Mesendoderm (in vitro differentiated cells): Measurements from ENCODE around the gene DSE.

Experiments
- DNase-seq: peaks from one replicate; pipeline ENCODE4 v3.0.0; 2013
- H2AK5ac ChIP-seq: 2 replicates; pipeline ENCODE4 v1.6.1; 2013; ENCODE audit warnings: low read length, inconsistent platforms
- H2BK120ac ChIP-seq: 2 replicates; pipeline ENCODE4 v1.6.1; 2013; ENCODE audit warnings: low read depth, mild to moderate bottlenecking, low read length, moderate library complexity, mixed read lengths
- H2BK15ac ChIP-seq: replicated peaks from 2 replicates; pipeline ENCODE4 v1.6.1; 2013; ENCODE audit warnings: low read depth, mild to moderate bottlenecking, moderate library complexity
- H2BK5ac ChIP-seq: 2 replicates; pipeline ENCODE4 v1.6.1; 2013; ENCODE audit warnings: low read length, inconsistent platforms
- H3K18ac ChIP-seq: 2 replicates; pipeline ENCODE4 v1.6.1; 2013; ENCODE audit warnings: mild to moderate bottlenecking, low read length, mixed read lengths
- H3K23ac ChIP-seq: one replicate; pipeline ENCODE4 v1.6.1; 2013; ENCODE audit warnings: low read length
- H3K27ac ChIP-seq: 2 replicates; pipeline ENCODE4 v1.5.1; 2013; ENCODE audit warnings: low read depth, mild to moderate bottlenecking, inconsistent platforms, low read length, moderate library complexity
- H3K27me3 ChIP-seq: 2 replicates; pipeline ENCODE4 v1.6.1; 2013; ENCODE audit warnings: low read length, control low read depth, mild to moderate bottlenecking, inconsistent platforms; ENCODE audit not compliant: insufficient read depth, poor library complexity
- H3K36me3 ChIP-seq: 2 replicates; pipeline ENCODE4 v1.6.1; 2013; ENCODE audit warnings: low read length, inconsistent platforms; ENCODE audit not compliant: control insufficient read depth, insufficient read depth
- H3K4ac ChIP-seq: one replicate; pipeline ENCODE4 v1.6.1; 2013; ENCODE audit warnings: low read depth, mild to moderate bottlenecking, low read length, moderate library complexity
- H3K4me1 ChIP-seq: 2 replicates; pipeline ENCODE4 v1.6.1; 2013; ENCODE audit warnings: low read depth, low read length, inconsistent platforms; ENCODE audit not compliant: control insufficient read depth
- H3K4me2 ChIP-seq: 2 replicates; pipeline ENCODE4 v1.6.1; 2013; ENCODE audit warnings: low read length
- H3K4me3 ChIP-seq: 2 replicates; pipeline ENCODE4 v1.5.1; 2013; ENCODE audit warnings: mild to moderate bottlenecking, low read length
- H3K56ac ChIP-seq: one replicate; pipeline ENCODE4 v1.6.1; 2013; ENCODE audit warnings: low read length
- H3K79me1 ChIP-seq: 2 replicates; pipeline ENCODE4 v1.6.1; 2013; ENCODE audit warnings: low read length, inconsistent platforms
- H3K79me2 ChIP-seq: 2 replicates; pipeline ENCODE4 v1.6.1; 2013; ENCODE audit warnings: mild to moderate bottlenecking, low read length; ENCODE audit not compliant: control insufficient read depth, insufficient read depth
- H3K9ac ChIP-seq: 2 replicates; pipeline ENCODE4 v1.6.1; 2013; ENCODE audit warnings: low read length, inconsistent platforms
- H4K5ac ChIP-seq: one replicate; pipeline ENCODE4 v1.6.1; 2013; ENCODE audit warnings: low read length
- H4K8ac ChIP-seq: one replicate; pipeline ENCODE4 v1.6.1; 2013; ENCODE audit warnings: low read depth, mild to moderate bottlenecking, control low read depth, low read length, moderate library complexity
- WGBS: extraction: QIAGEN DNeasy Blood & Tissue Kit; methylation state at CpG from one replicate; pipeline ENCODE4 v1.1.7; 2013; ENCODE audit warnings: low lambda C conversion rate, missing lambda C conversion rate; ENCODE audit not compliant: insufficient coverage; ENCODE audit errors: extremely low coverage; 5-methylcytosine and 5-hydroxymethylcytosine counted together

The DSE gene

GRCh38 chr6:116436586-116436985 lies 65.8 kb downstream of the DSE start:
- Histone ChIP-seq H3K23ac (no peak overlapping the region), H3K79me1 (no peaks in the 10 kb centered on the region), H2AK5ac (no peak overlapping the region), H3K27ac (no peak overlapping the region), H2BK120ac (no peak overlapping the region), H4K5ac (no peak overlapping the region), H2BK15ac (no peak overlapping the region), H3K79me2 (no peaks in the 10 kb centered on the region), H3K27me3 (no peaks in the 10 kb centered on the region), H3K4ac (no peak overlapping the region), H3K4me2 (no peak overlapping the region), H3K4me1 (no peaks in the 10 kb centered on the region), H3K36me3 (peaks cover 1% of the 10 kb centered on the region), H3K4me3 (no peak overlapping the region), H3K56ac (no peak overlapping the region), H4K8ac (no peak overlapping the region), H3K9ac (no peak overlapping the region), H3K18ac (no peak overlapping the region), H2BK5ac (no peak overlapping the region)
- peak; percentile 28 for DNase-seq
- no CpG with 5 or more reads among the region's 7 CpGs for WGBS

GRCh38 chr6:116437656-116438055 lies 66.9 kb downstream of the DSE start:
- H3K79me1 ChIP-seq = no peaks in the 10 kb centered on the region
- no peak overlapping the region for H3K4me2 ChIP-seq
- no peaks in the 10 kb centered on the region for H3K79me2 ChIP-seq
- H3K23ac ChIP-seq = no peak overlapping the region
- H3K36me3 ChIP-seq = peaks cover 1% of the 10 kb centered on the region
- H3K4me1 ChIP-seq = no peaks in the 10 kb centered on the region
- H2BK120ac ChIP-seq = no peak overlapping the region
- no peak overlapping the region for H3K9ac ChIP-seq
- H3K27me3 ChIP-seq = no peaks in the 10 kb centered on the region
- H3K27ac ChIP-seq = no peak overlapping the region
- no peak overlapping the region for H3K4ac ChIP-seq
- no peak overlapping the region for H4K8ac ChIP-seq
- no peak overlapping the region for H3K56ac ChIP-seq
- no peak overlapping the region for H2AK5ac ChIP-seq
- H3K4me3 ChIP-seq = no peak overlapping the region
- DNase-seq = no peak
- H2BK15ac ChIP-seq = no peak overlapping the region
- no peak overlapping the region for H3K18ac ChIP-seq
- H2BK5ac ChIP-seq = no peak overlapping the region
- H4K5ac ChIP-seq = no peak overlapping the region

GRCh38 chr6:116438590-116439448 lies 68.1 kb downstream of the DSE start:
- H3K9ac ChIP-seq = no peak overlapping the region

GRCh38 chr6:116439522-116440051 lies 68.8 kb downstream of the DSE start:
- Histone ChIP-seq H3K27me3 (no peaks in the 10 kb centered on the region), H2BK120ac (no peak overlapping the region), H3K36me3 (no peaks in the 10 kb centered on the region), H3K79me2 (no peaks in the 10 kb centered on the region), H3K4me3 (no peak overlapping the region), H3K79me1 (no peaks in the 10 kb centered on the region), H2BK15ac (no peak overlapping the region), H3K27ac (no peak overlapping the region), H3K4ac (no peak overlapping the region), H2BK5ac (no peak overlapping the region), H3K4me2 (no peak overlapping the region), H3K9ac (no peak overlapping the region), H3K18ac (no peak overlapping the region), H4K8ac (no peak overlapping the region), H3K4me1 (no peaks in the 10 kb centered on the region), H2AK5ac (no peak overlapping the region), H4K5ac (no peak overlapping the region), H3K23ac (no peak overlapping the region), H3K56ac (no peak overlapping the region)
- DNase-seq = peak; percentile 42
- WGBS = no CpG with 5 or more reads among the region's 1 CpG

More at GRCh38 chr6:116438590-116439448, 68.1 kb downstream of the DSE start:
- Histone ChIP-seq H2AK5ac (no peak overlapping the region), H2BK15ac (no peak overlapping the region), H4K5ac (no peak overlapping the region), H3K4me3 (no peak overlapping the region), H3K18ac (no peak overlapping the region), H3K36me3 (no peaks in the 10 kb centered on the region), H2BK120ac (no peak overlapping the region), H3K4me1 (no peaks in the 10 kb centered on the region), H3K27me3 (no peaks in the 10 kb centered on the region), H3K27ac (no peak overlapping the region), H3K4ac (no peak overlapping the region), H3K79me1 (no peaks in the 10 kb centered on the region), H3K79me2 (no peaks in the 10 kb centered on the region), H3K23ac (no peak overlapping the region), H4K8ac (no peak overlapping the region), H2BK5ac (no peak overlapping the region), H3K4me2 (no peak overlapping the region), H3K56ac (no peak overlapping the region)
- no peak for DNase-seq
- WGBS = no CpG with 5 or more reads among the region's 6 CpGs

- H4K8ac ChIP-seq = no peak overlapping the region
- H3K27ac ChIP-seq = no peak overlapping the region
- no peak overlapping the region for H3K9ac ChIP-seq
- no peak overlapping the region for H3K18ac ChIP-seq
- no peaks in the 10 kb centered on the region for H3K79me1 ChIP-seq
- no peak overlapping the region for H3K4ac ChIP-seq
- no peak overlapping the region for H3K56ac ChIP-seq
- no peak overlapping the region for H4K5ac ChIP-seq
- H3K79me2 ChIP-seq = no peaks in the 10 kb centered on the region
- H2BK120ac ChIP-seq = no peak overlapping the region
- H3K23ac ChIP-seq = no peak overlapping the region
- H3K4me2 ChIP-seq = no peak overlapping the region
- H3K27me3 ChIP-seq = no peaks in the 10 kb centered on the region
- no peak overlapping the region for H2BK15ac ChIP-seq
- no peaks in the 10 kb centered on the region for H3K36me3 ChIP-seq
- H3K4me3 ChIP-seq = no peak overlapping the region
- no peak overlapping the region for H2AK5ac ChIP-seq
- H2BK5ac ChIP-seq = no peak overlapping the region
- no peaks in the 10 kb centered on the region for H3K4me1 ChIP-seq
- no peak for DNase-seq
- no CpG with 5 or more reads among the region's 2 CpGs for WGBS
These were observed 72.4 kb downstream of the DSE start for GRCh38 chr6:116443105-116443504.
